KOPT-K1 (cell line): ENCODE measurements around the gene CCNJL.

Experiments used
- H3K27ac ChIP-seq: fragments of 200-600 bp; sonication (generic); 2 replicates; pipeline ENCODE4 v1.5.1; 2016; ENCODE audit warnings: antibody characterized with exemption, mild to moderate bottlenecking, low read depth, low read length; ENCODE audit not compliant: poor library complexity, severe bottlenecking
- H3K36me3 ChIP-seq: fragments of 200-600 bp; sonication (generic); 2 replicates; pipeline ENCODE4 v1.5.1; 2017; ENCODE audit warnings: antibody characterized with exemption, mild to moderate bottlenecking, low read length, moderate library complexity; ENCODE audit not compliant: insufficient read depth
- H3K9me3 ChIP-seq: fragments of 200-600 bp; sonication (generic); 2 replicates; pipeline ENCODE4 v1.5.1; 2017; ENCODE audit warnings: antibody characterized with exemption, low read length, mild to moderate bottlenecking; ENCODE audit not compliant: insufficient read depth, poor library complexity, severe bottlenecking

Gene CCNJL, protein sequence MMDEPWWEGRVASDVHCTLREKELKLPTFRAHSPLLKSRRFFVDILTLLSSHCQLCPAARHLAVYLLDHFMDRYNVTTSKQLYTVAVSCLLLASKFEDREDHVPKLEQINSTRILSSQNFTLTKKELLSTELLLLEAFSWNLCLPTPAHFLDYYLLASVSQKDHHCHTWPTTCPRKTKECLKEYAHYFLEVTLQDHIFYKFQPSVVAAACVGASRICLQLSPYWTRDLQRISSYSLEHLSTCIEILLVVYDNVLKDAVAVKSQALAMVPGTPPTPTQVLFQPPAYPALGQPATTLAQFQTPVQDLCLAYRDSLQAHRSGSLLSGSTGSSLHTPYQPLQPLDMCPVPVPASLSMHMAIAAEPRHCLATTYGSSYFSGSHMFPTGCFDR

DNA sequence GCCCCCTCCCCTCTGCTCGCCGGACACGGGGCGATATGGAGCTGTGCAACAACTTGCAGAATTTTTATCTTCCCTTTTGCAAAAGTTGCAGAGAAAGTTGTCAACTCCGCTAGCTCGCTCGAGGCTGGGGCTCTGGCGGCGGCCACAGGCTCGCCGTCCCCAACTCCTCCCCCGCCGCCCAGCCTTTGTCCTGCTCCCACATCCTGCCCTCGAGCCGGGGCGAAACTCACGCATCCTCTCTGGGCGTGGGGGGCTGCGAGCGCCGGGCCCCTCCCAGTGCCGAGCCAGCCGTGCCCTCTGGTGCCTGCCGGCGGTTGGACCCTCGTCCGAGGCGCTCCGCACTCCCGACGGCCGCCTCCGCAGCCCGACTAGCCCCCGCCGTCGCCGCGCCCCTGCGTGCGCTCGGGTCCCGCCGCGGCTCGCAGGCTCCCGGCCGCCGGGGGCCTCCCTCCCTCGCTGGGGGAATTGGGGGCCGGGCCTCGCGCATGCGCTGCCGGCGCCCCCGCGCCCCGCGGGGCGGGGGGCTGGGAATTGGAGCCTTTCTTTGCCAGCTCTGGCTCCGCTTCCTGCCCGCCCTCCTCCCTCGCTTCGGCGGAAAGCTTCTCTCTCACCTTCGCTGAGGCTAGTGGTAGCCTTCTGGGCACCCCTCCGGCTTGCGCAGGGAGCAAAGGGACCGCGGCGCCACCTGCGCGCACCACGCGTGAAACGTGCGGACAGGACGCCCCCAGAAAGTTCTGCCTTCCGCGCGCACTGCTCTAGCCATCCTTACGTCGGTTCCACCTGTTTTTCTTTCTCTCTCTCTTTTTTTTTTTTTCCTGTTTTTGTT is at the start of gene CCNJL:
TSS of gene CCNJL (minus strand) at position 431 of the 826 bp plus-strand sequence. CDS start 641 bp downstream, outside the sequence.
- Histone ChIP-seq H3K27ac (no peak within 1 kb of the TSS), H3K36me3 (no peaks in the 10 kb centered on the region), H3K9me3 (peaks cover 10% of the 10 kb centered on the region)

DNA sequence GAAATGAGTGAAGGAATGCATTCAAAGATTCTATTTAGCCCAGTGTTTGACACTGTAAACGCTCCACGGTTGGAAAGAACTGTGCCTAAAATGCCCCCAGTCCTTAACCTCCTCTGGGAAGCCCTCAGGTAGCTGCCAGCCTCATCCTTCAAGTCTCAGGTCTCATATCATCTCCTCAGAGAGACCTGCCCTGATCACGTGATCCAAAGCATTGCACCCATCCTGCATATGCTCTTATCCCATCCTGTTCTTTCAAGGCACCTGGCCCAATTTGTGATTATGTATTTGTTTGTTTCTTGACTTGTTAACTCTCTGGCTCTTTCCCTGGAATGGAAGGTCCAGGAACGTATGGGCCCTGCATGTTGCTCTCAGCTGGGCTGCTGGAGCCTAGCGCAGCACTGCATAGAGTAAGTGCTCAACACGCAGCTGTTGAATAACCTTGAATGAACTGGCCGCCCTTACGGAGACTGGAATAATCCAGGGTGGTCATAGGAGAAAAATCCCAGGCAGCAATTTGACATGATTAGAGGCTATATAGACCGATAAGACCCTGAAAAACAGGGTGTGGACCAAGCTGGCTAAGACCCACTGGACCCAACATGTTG is 49.4 kb upstream of the CCNJL start:
- no peaks in the 10 kb centered on the region for H3K36me3 ChIP-seq

DNA sequence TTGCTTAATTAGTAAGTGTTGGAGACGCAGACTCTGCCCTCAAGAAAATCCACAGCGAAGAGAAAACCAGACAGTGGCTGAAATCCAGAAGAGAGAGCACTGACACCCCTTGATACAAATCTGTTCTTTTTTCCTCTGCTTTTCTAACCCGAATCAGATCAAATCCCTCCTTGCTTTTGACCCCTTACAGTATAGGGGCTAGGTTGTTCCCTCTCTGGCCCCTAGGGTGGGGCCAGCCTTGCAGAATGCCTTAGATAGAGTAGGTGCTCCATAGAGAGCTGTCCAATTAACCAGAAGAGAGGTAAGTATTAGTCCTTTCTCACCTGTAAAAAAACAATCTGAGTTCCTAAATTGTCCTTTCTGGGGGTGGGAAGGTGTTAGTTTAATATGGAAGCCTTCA is 47.9 kb upstream of the CCNJL start:
- H3K27ac ChIP-seq: no peak overlapping the region
- H3K36me3 ChIP-seq: no peaks in the 10 kb centered on the region
- H3K9me3 ChIP-seq: no peaks in the 10 kb centered on the region

More for the DNA sequence above, 49.4 kb upstream of the CCNJL start:
- no peaks in the 10 kb centered on the region for H3K9me3 ChIP-seq
- no peak overlapping the region for H3K27ac ChIP-seq

DNA sequence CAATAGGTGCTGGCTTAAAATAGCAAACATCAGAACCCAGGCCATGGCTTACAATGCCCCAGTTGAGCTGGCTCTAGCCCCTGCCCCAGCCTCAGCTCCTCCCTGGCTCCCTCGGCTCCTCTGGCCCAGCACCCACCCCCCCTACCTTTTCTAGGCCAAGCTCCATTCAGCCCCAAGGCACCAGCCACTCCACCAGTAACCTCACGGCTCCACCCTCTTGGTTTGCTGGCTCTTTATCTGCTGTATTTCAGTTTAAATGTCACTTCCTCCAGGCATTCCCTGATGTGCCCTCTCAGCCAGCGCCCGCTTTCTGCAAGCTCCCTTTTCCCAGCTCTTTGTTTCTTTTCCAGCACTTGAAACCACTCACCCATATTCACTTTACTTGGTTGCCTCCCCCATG is 47.5 kb upstream of the CCNJL start:
- Histone ChIP-seq H3K9me3 (no peaks in the 10 kb centered on the region), H3K36me3 (no peaks in the 10 kb centered on the region), H3K27ac (no peak overlapping the region)

DNA sequence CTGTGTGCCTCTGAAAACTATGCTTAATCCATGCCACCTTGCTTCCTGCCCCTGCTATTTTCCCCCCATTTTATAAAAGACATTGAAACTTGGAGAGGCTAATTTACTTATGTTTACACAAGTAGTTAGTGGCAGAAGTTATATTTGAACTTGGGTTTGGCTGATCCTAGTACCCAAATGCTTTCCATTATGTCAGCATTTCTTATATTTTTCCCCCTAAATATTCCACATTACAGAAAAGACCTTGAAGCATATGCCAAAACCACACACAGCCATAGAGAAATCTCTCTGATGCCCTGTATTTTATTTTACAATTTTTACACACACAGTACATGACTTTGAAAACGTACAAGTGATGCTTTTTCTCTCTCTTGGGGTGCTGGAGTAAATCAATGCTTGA is 46.9 kb upstream of the CCNJL start:
- Histone ChIP-seq H3K27ac (no peak overlapping the region), H3K9me3 (no peaks in the 10 kb centered on the region), H3K36me3 (no peaks in the 10 kb centered on the region)

DNA sequence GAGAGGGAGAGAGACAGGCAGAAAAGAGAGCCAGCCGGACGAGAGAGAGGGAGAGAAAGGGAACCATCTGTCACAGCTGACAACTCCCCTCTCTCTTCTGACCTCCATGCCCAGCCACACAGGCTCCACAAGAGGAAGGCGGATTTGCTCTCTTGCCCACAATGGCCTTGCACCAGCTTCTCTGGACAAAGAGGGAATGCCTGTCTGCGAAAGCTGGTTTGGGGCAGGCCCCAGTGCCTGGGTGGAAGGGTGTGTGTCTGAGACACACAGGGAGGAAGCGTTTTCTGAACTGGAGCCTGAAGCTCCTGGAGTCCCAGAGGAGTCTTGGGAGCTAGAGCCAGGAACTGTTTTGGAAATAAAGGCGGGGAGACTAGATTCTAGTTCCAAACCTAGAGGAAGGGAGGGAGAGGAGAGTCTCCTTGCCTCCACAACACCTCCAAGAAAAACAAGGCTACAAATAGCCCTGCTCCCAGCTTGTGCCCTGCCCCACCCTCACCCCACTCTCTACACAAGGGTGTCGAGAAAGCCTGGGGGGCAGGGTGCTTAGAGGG is 45.6 kb upstream of the CCNJL start:
- Histone ChIP-seq H3K9me3 (no peaks in the 10 kb centered on the region), H3K27ac (no peak overlapping the region)

DNA sequence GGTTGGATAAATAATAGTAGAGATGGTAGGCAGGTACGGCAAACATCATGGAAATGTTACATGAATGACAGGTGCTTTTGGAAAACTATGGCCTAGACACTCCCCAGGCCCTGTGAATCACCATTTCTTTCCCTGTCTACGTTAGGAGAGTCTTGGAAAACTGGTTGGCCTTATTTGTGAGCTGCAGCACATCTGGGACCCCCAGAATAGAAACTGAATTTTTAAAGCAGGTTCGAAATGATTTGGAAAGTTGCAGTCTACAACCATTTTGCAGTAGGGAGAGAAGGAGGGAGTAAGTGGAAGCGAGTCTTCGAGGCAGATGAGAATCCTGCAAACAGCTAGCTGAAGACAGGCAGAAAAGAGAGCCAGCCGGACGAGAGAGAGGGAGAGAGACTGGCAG is 45.0 kb upstream of the CCNJL start:
- Histone ChIP-seq H3K36me3 (no peaks in the 10 kb centered on the region), H3K9me3 (no peaks in the 10 kb centered on the region), H3K27ac (no peak overlapping the region)

More for the DNA sequence above, 45.6 kb upstream of the CCNJL start:
- no peaks in the 10 kb centered on the region for H3K36me3 ChIP-seq

DNA sequence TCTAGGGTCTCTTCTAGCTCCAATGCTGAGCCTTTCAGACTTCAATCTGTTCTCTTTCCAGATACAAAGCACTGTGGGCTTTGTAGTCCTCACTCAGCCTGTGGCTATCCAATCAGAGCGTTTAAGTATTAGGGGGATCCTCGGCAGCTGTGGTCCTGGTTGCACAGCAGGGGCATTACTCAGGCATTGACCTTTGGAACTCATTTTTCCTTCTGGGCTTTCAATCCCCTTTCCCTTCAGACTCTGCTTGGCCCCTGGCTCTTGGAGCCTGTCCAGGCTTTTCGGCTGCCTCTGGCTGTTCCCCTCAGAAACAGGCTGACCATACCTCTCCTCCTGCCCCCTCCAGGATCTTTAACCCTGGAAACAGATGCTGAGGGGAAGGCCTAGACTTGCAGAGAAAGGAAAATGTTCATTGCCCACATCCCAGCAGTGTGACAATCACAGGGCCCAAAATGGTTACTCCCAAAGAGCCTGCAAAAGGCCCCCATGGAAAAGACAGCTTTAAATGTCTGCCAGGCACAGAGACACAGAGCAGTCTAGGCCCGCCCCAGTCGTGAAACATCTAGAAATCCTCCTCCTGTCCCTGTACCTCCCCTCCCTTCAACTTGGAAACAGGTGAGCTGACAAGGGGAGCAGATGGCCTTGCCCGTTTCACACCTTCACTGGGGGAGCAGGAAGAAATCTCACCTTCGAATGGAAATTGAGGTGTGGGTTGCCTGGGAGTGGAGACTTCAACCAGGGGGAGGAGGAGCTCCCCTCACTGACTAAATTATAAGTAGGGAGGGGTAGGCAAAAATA is 44.4 kb upstream of the CCNJL start:
- no peak overlapping the region for H3K27ac ChIP-seq
- H3K9me3 ChIP-seq: no peaks in the 10 kb centered on the region

DNA sequence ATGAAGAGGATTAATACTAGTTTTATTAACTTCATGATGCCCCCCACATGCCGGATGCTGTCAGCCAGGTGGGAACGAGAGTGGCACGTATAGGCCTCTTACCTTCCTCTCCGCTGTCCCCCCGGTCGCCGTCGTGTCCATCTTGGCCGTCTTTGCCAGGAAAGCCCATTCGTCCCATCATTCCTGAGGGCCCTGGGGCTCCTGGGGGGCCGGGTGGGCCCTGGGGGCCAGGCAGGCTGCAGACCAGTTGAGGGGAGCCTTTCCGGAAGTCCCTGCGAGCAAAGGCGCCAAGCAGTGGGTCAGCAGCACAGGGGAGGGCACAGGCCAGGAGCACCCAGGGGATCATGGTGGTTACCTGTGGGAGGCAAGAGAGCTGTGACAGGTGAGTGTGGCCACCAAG is 42.3 kb upstream of the CCNJL start:
- no peak overlapping the region for H3K27ac ChIP-seq

More for the DNA sequence above, 44.4 kb upstream of the CCNJL start:
- H3K36me3 ChIP-seq: no peaks in the 10 kb centered on the region

DNA sequence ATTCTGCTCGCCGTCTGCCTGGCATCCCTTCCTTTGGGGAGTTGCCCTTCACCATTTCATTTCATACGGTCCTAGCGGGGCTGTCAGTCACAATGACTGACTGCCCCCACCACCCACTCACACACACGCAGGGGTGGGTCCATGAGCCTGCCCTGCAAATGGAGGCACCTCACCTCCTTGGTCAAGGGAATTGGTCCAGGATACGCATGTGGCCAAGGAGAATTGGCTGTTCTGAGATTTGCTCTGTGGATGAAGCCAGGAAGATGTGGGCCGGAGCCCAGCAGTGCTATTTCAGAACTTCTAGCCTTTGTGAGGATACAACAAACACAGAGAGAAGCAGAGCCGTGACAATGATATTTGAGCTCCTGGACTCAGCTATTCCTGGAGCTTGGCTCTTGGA is 41.0 kb upstream of the CCNJL start:
- Histone ChIP-seq H3K36me3 (no peaks in the 10 kb centered on the region), H3K9me3 (no peaks in the 10 kb centered on the region), H3K27ac (no peak overlapping the region)

More for the DNA sequence above, 42.3 kb upstream of the CCNJL start:
- no peaks in the 10 kb centered on the region for H3K36me3 ChIP-seq
- no peaks in the 10 kb centered on the region for H3K9me3 ChIP-seq

DNA sequence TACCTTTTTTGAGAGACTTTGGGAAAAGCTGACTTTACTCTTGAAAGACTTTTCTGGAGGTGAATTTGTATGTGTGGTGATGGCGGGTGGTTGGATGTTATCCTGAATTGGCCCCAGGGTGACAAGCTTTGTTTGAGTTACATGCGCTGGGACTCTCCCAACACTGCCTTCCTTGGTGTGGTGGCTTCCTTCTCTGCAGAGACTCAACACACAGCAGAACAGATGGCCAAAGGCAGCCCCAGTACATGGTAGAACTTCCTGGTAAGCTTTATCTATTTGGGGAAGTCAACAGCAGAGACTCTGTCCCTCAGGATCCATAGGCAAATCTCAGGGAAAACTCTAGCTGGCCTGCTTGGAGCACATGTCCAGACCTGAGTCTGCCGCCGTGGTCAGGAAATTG is 39.9 kb upstream of the CCNJL start:
- no peak overlapping the region for H3K27ac ChIP-seq
- H3K36me3 ChIP-seq: no peaks in the 10 kb centered on the region

DNA sequence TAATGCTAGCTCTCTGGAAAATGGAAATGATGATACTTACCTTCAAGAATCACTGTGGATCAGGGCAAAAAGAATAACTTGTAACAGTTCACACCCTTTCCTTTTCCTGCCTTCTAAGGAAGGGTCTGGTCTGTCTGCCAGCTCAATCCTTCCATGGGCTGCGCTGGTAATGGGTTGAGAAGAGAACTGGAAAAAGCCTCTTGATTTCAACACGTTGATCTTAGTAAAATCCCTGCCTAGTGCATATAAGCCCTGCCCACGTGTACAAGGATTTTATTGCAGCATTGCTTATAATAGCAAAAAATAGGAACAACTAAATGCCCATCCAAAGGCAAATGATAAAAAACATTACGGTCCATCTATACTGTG is 37.6 kb upstream of the CCNJL start:
- H3K36me3 ChIP-seq: no peaks in the 10 kb centered on the region
- no peaks in the 10 kb centered on the region for H3K9me3 ChIP-seq
- no peak overlapping the region for H3K27ac ChIP-seq

More for the DNA sequence above, 39.9 kb upstream of the CCNJL start:
- H3K9me3 ChIP-seq: no peaks in the 10 kb centered on the region

DNA sequence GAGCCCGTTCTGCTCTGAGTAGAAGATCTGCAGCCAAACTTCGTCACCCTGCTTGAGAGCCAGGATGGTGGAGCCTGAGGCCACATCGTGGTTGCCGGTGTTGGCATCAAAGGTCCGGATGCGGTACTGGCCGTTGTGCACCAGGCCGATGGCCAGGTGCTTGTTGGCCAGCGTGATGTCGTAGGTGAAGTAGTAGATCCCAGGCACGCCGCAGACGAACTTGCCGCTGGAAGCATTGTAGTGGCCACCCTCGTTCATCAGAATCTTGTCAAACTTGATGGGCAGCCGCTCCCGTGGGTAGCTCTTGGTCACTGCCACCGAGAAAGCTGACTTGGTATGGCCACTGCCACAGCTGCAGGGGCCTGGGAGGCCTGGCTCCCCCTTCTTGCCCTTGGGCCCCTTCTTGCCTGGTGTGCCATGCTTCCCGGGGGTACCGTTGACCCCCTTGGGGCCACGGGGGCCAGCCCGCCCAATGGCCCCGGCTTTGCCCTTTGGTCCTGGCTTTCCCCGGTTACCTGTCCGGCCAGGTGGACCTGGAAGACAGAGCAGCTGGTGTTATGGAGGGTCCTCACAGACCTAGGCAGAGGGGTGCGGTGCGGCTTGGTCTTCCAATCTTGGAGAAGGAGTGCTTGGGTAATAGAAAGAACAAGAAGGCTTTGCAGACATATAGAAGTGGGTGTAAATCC is 37.0 kb upstream of the CCNJL start:
- Histone ChIP-seq H3K9me3 (no peaks in the 10 kb centered on the region), H3K27ac (no peak overlapping the region)

DNA sequence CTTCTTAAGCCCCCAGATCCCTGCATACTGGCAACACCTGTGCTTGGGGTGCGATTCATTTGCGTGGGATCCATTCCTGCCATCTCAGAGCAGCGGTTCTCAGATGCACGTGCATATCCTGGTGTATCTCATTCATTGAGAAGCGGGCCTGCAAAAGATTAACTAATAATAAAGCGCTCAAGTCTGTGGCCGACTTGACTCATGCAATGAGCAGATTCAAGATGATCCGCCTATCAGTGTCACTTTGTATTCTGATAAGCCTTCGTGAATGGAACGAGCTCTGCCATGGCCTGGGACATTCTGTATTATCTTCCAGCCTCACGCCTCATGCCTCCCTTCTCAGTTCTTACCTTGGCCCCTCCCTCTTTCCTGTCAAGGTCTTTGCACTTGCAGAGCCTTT is 35.7 kb upstream of the CCNJL start:
- Histone ChIP-seq H3K36me3 (no peaks in the 10 kb centered on the region), H3K27ac (no peak overlapping the region), H3K9me3 (no peaks in the 10 kb centered on the region)

More for the DNA sequence above, 37.0 kb upstream of the CCNJL start:
- no peaks in the 10 kb centered on the region for H3K36me3 ChIP-seq
